ENCODE results near the gene SNTG2.

SNTG2 gene

DNA sequence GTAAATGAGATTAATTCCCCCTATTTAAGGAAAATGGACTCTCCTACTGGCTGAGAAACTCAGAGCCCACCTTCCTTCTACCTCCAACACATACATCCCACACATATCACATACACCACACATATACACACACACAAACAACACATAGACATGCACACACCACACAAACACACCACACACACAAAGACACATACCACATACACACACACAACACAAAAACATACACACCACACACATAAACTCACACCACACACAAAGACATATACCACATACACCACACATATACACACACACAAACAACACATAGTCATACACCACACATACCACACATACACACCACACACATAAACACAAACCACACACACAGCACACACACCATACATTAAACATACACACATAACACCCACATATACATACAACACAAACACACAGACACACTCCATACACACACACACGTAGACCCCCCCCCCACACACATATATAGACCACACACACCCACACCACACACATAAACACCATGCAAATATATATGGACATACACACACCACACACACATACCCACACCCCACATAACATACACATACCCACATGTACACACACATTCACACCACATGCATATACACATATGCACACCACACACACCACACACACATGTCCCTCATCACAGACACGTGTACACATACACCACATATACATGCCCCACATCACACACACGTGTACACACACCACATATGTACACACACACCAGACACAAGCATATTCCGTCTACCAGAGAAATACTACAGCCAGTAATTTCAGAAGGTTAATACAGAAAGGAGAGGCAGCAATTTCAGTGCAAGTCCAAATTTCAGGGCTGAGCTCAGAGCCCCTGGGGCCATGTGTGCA is 204.3 kb downstream of the SNTG2 start:
- DNase-seq, result no peak

DNA sequence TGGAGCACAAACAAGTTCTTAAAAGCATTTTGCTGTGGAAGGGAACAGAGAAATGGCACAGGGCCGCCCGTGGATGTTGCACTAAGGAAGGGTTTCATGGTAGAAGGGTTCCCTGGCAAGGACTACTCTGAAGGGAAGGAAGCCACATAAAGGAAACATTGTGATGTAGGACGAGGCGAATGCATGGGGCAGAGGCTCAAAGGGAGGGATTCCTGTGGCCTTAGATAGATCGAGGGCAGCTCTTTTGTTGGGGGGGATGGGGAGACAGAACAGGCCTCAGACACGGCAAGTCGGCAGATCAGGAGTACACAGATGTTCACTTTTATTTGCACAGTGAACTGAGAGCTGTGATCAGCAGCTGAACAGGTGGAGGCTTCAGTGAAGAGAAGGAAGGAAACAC is 205.4 kb downstream of the SNTG2 start:
- peak in 1 of 2 experiments; percentile 34 for DNase-seq

DNA sequence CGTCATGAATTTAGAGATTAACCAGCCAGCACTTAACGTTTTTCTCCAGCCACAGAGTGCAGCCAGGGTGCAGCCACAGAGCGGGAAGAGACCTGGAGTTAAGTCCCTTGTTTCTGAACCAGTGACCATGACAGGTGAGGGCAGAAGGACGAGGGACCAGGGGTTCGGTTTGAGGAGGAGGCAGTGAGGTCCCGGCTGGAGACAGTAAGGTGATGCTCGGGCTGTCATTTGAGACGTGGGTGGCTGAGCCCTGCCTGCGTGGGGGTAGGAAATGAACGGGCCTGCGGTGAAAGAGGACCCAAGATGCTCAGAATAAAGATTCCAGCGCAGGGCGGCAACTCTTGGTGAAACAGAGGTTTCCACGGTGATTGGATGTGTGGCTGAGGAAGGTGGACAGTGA is 205.9 kb downstream of the SNTG2 start:
- peak in 1 of 2 experiments; percentile 34 for DNase-seq

DNA sequence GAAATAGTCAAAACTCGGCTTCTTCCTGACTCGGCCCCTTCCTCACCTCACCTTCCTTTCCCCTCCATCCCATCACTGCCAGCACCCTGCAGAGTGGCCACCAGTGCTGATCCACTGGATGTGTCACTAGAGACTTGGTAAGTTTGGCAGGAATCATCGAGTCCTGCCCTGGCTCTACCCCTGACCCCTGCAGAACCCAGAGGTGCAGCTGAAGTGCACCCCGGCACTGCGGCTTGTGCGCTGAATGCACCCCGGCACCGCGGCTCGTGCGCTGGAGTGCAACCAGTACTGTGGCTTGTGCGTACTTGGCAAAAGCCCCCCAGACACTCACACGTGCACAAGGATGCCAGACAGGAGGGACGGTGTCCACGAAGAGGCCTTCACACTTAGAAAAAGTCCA is 206.5 kb downstream of the SNTG2 start:
- DNase-seq, result no peak

DNA sequence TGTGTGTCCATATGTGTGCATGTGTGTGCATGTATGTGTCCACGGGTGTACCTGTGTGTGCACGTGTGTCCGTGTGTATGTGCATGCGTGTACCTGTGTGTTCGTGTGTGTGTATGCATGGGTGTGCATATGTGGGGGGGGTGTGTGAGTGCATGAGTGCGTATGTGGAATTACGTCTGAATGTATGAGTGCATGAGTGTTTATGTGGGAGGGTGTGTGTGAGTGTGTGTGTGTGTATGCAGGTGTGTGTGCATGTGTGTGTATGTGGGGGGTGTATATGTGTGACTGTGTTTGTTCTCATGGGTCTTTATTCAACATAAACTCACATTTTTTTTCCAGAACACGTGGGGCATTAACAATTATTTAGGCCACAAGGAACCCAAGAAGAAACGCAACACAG is 208.4 kb downstream of the SNTG2 start:
- DNase-seq, result no peak

DNA sequence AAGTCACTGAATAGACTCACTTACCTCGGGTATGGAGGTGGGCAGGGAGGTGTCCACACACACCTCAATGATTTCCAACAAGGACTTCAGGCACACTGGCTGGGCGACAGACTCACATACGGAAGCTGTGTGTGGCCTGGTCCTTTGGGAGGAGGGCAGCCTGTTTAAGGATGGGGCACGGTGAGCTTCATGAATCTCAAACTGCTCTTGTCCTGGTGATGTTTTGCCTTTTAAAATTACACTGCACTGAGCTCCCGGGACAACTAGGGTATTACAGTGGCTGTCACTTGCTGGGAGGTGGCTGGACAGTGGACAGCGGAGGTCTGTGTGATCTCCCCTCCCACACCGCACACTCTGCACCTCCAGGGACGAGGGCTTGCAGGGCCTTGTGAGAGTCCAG is 211.6 kb downstream of the SNTG2 start:
- DNase-seq, result no peak

DNA sequence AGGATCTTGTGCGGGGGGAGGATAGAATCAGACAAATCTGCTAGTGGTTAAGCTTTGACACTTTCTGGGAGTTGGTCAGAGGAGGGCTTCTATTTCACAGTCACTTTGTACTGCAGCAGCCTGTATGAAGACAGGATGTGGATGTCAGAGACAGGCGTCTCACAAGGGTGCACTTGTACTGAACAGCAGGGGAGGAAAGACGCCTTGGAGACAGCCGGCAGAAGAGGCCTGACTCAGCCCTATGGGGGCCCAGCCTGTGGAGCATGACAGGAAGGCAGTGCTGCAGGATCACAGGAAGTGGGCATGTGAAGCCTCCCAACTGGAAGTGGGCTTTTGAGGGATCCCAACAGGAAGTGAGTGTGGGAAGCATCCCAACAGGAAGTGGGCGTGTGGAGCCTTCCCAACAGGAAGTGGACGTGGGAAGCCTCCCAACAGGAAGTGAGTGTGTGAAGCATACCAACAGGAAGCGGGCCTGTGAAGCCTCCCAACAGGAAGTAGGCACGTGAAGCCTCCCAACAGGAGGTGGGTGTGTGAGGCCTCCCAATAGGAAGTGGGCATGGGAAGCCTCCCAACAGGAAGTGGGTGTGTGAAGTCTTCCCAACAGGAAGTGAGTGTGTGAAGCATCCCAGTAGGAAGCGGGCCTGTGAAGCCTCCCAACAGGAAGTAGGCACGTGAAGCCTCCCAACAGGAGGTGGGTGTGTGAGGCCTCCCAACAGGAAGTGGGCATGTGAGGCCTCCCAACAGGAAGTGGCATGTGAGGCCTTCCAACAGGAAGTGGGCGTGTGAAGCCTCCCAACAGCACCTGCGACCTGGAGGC is 212.3 kb downstream of the SNTG2 start:
- no peak for DNase-seq

DNA sequence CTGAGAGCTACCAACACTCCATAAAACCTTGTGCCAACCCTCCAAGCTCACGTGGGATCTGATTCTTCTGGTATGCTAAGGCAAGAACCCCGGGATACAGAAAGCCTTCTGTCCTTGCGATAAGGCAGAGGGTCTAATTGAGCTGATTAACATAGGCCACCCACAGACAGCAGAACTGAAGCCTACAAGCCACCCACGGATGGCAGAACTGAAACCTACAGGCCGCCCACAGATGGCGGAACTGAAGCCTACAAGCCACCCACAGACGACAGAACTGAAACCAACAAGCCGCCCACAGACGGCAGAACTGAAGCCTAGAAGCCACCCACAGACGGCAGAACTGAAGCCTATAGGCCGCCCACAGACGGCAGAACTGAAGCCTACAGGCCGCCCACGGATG is 216.3 kb downstream of the SNTG2 start:
- no peak for DNase-seq

DNA sequence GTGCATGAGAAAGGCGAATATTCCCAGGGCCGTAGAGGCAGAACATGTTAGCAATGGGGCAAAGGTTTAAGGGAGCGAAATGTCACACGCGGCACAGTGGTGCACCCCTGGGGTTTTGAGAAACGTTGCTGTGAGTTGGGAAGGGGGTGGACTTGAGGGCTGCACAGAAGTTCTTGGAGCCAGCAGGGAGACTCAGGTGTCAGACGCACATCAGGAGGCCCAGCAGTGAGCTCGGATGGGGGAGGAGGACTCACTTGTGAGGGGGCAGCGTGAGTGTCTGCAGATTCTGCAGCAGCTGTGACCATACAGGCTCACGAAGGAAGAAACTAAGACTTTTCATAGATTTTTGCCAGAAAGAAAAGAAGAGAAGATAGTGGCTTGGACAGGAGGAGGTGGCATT is 218.2 kb downstream of the SNTG2 start:
- DNase-seq, result no peak

DNA sequence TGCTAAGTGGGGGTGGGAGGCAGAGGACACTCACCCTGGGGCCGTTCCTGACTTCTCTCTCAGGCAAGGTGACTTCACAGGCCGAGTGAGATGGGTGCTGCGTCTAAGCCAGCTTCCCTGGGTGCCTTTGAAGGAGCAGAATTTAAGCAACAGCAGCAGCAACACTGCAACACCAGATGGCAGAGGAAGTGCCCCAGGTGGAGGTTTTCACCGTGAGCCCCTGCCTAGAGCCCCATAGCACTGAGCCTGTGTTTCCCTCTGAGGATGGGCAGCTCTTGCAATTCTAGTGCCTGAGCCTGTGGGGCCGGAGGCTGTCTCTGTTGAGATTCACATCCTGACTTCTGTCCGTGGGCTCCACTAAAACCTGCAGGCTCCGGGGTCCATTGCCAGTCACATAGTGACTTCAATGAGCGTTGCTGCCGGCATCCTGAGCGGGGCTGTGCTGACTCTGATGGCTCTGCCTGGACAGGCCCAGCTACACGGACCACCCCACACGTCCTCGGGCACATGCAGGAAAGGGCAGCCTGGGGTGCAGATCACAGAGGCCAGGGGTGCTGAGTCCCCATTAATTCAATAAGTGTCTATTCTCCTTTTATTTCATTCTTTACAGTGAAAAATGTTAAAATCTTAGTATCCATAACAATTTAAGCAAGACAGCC is 218.8 kb downstream of the SNTG2 start:
- DNase-seq, result no peak

DNA sequence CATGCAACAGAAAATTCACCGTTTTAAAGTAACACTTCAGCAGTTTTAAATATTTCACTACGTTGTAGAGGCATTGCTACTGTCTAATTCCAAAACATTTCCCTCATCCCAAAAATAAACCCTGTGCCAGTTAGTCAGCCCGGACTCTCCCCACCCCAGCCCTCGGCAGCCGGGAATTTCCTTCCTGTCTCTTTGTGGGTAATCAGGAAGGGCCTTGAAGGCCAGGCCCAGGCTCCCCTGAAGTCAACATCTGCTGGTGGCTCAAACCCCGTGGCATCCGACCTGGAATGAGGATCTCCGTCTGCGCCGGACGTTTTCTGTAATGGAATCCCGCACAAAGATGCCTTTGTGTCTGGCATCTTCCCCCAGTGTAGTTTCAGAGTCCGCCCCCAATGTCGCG is 219.6 kb downstream of the SNTG2 start:
- no peak for DNase-seq

DNA sequence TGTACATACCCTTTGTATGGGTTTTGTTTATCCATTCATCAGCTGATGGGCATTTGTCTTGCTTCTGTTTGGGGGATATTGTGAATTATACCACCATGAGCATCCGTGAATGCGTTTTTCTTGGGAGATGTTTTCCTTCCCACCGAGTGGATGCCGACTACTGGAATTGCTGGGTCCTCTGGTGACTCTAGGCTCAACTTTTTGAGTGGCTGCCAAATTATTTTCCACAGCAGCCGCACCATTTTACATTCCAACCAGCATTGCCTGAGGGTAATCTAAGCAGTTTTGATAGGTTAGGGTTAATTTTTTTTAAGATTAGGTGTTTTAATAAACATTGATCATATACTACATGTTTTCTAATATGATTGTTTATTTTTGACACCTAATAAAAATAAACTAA is 220.1 kb downstream of the SNTG2 start:
- no peak for DNase-seq

DNA sequence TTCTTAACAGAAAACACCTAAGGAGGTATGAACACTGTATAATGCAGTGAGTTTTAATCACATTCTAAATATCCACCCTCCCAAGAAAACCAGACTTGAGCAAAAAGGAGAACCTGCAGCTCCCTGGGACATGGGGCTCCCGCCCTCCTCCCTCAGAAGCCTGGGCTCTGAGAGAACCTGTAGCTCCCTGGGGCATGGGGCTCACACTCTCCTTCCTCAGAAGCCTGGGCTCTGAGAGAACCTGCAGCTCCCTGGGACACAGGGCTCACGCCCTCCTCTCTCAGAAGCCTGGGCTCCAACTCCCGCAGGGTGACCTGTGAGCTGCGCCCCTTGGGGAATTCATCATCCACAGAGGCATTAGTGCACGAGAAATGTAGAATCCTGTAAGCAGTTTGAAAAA is 222.9 kb downstream of the SNTG2 start:
- no peak for DNase-seq

DNA sequence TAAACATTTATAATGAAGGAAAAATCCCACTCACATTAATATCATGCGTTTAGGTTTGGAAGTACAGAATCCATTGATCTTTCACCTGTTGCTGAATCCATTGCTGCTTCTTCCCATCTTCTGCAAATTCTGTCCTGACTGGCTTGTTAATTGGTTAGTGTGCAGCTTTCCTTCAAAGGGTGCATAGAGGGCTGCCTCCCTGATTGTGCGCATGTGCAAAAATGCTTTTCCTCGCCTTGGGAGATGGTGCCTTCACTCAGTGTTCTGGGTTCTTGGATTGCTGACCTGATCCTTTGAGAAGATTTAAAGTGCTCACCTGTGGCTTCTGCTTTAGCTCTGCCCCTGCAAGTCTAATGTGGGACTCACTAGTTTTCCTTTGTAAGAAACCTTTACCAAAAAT is 231.2 kb downstream of the SNTG2 start:
- DNase-seq, result no peak

DNA sequence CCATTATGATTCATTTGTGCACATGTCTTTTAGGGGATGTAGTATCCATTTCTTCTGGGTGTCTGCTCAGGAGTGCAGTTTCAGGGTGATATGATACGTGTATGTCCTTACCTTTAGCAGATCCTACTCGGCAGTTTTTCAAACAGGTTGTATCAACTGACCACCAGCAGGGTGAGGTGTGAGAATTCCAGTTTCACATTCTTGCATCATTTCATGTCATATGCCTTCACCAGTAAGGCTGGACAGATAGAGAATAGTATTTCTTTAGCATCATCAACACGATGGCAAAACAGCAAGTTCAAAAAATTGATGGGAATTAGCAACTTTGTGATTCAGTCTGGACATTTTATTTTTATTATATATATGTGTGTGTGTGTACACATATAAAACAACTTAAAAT is 232.7 kb downstream of the SNTG2 start:
- DNase-seq, result no peak

DNA sequence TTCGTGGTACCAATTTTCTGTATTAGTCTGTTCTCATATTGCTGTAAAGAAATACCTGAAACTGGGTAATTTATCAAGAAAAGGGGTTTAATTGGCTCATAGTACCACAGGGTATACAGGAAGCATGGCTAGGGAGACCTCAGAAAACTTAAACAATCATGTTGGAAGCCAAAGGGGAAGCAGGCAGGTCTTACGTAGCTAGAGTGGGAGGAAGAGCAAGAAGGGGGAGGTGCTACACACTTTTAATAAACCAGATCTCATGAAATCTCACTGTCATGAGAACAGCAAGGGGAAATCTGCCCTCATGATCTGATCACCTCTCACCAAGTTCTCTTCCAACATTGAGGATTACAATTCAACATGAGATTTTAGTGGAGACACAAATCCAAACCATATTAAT is 235.8 kb downstream of the SNTG2 start:
- no peak for DNase-seq

DNA sequence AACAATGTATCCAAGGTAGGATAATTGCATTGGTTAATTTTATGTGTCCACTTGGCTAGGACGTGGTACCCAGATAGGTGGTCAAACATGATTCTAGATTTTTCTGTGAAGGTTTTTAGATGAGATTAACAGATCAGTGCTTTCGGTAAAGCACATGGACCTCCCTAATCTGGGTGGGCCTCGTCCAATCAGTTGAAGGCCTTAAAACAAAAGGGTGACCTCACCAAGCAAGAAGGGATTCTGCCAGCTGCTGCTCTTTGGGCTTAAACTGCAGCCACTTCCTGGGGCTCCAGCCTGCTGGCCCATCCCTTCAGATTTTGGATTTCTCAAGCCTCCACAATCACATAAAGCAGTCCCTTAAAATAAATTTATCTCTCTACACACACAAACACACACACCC is 236.5 kb downstream of the SNTG2 start:
- no peak for DNase-seq

DNA sequence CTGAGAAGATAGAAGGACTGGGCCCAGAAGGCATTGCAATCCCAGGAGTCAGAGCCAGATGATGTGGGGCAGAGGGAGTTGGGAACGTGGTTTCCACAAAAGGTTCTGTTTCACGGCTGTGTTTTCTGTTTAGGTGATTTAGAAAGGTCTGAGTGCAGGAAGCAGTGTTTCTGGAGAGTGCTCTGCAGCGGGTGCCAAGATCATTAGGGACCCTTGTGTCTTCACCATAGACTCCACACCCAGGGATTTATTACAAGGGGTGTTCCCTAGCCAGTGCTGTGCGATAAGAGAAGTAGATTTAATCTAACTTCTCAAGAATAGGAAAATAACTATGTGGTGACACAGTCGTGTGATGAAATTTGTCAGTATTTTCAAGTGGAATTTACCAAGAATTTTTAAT is 241.5 kb downstream of the SNTG2 start:
- DNase-seq, result no peak

DNA sequence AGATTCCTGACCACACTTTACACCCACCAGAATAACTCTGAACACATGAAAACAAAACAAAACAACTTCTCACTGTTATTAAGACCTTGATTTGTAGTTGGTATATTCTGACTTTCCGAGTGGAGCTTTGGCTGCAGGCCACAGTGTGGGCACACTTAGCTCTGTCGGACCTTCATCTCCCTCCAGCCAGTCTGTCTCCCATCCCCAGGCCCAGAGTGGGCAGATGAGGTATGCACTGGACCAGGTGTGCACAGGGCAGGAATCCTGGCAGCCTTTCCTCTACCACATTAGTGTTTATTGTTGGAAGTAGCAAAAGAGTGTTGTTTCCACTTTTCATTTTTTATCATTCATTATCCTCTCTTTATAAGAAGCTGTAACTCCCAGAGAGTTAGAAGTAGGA is 243.2 kb downstream of the SNTG2 start:
- DNase-seq, result no peak

DNA sequence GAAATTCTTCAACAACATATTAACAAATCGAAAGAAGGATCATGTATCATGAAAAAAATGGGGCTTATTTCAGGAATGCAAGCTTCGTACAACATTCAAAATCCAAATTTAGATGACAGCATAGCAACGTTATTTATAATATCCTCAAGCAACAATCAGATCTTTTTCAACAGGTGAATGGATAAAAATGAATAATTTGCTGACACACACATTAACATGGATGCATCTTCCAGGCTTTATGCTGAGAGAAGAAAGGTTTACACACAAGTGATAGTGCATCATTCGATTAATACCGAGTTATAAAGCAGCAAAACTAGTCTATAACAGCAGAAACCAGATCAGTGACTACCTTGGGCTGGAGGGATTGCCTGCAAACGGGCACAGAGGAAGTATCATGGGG is 253.1 kb downstream of the SNTG2 start:
- no peak for DNase-seq

DNA sequence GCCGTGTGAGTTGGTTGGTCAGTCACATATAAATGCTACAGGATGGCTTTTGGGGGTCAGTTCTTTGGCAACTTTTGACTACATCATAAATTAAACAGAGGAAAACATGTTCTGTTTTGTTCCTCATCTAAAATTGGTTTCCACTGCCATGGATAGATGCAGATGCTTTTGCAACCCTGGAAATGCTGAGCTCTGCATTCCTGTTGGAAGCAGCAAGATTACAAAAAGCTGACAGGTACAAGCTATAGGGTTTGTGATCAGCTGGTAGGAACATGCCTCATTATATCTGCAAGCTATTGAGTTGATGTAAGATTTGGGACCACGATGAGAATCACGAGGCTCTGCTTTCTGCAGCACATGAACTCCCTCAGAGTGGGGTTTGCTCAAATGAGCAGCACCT is 255.2 kb downstream of the SNTG2 start:
- no peak for DNase-seq

DNA sequence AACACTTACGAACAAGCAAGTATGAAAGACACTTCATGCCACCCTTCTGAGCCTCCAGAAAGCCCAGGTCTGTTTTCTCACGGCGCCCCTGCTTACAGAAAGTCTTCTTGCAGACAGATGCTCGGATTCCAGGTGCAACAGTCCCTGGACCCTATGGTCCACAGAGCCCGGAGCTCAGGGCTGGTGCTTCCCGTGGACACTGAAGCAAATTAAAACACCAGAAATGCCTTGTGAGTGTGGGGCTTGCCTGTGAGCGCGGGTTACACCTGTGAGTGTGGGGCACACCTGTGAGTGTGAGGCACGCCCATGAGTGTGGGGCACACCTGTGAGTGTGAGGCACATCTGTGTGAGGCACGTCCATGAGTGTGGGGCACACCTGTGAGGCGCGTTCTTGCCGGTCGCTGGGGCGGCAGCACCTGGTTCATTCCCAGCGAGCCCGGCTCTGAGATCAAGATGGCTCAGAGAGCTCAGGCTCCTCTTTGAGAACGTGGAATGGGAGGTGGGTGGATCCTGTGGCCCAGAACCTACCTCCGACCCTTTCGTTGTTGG is 257.4 kb downstream of the SNTG2 start:
- DNase-seq, result no peak

DNA sequence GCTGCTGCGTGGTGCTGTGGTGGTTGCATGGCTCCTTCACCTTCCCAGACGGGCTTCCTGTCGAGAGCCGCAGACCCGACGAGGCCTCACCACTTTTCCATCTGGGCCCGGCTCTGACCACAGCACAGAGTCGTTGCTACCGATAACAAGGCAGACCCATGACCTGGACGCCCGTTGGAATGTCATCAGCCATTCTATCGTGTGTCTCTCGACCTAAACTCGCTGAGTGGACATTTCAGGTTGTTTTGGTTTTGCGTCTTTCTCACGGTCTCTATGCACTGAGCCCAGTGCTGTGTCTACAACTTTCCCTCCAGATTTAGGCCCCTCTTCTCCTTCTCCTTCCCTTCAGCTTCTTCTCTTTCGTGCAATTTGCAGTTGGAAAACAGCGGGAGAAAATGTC is 257.9 kb downstream of the SNTG2 start:
- no peak for DNase-seq

DNA sequence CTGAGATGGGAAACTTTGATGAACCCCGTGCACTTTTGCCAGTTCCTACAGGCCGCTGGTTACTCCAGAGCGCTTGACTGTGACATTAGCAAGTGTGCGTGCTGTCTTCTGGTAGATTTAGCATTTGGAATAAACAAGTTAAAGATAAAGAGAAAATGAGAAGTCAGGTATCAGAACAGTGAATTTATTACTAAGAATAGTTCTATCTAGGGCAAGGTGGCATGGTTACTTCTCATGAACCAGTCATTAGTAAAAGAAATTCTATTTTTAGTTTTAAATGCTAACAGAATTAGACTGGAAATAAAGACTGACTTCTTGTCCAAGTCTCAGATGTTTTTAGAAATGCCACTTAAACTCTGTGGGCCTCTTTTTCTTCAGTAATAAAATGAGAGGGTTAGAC is 258.6 kb downstream of the SNTG2 start:
- DNase-seq, result no peak
